CD14-positive monocyte (primary cell): ENCODE data around the gene ALDH1B1. TPM values are rescaled to one million over a fixed set of nuclear protein-coding genes. Genes with fewer than 3 reads are reported as not detected.

Source experiments
- DNase-seq, 3 donors: peaks; one replicate each; pipeline ENCODE4 v3.0.0-alpha.2; 2011 to 2022
- H2AFZ ChIP-seq: 2 replicates; pipeline ENCODE4 v1.6.0; 2012; ENCODE audit warnings: mild to moderate bottlenecking, low read depth, low read length, inconsistent platforms; ENCODE audit not compliant: insufficient read depth, poor library complexity, severe bottlenecking
- H3K27ac ChIP-seq, 2 donors: 1 replicate in 1 of 2; 2 replicates in 1 of 2; pipeline ENCODE4 v1.5.1; 2012 to 2013; ENCODE audit warnings: low read length in 2 of 2, control low read depth in 1 of 2, inconsistent platforms in 1 of 2, low read depth in 1 of 2, mild to moderate bottlenecking in 1 of 2
- H3K27me3 ChIP-seq, 2 donors: one replicate each; pipeline versions ENCODE4 v1.6.0 to v1.6.1; 2011 to 2013; ENCODE audit warnings: low read length in 2 of 2; ENCODE audit not compliant: control insufficient read depth in 2 of 2, insufficient read depth in 2 of 2
- H3K36me3 ChIP-seq, 2 donors: replicated peaks in 1 of 2; 1 replicate in 1 of 2; 2 replicates in 1 of 2; pipeline versions ENCODE4 v1.5.1 to v1.6.1; 2012 to 2013; ENCODE audit warnings: low read length in 2 of 2, control low read depth in 1 of 2, inconsistent platforms in 1 of 2, mild to moderate bottlenecking in 1 of 2; ENCODE audit not compliant: insufficient read depth in 2 of 2, control insufficient read depth in 1 of 2
- H3K4me1 ChIP-seq, 2 donors: 1 replicate in 1 of 2; 2 replicates in 1 of 2; pipeline versions ENCODE4 v1.5.1 to v1.6.1; 2012 to 2013; ENCODE audit warnings: low read length in 2 of 2, control low read depth in 1 of 2, inconsistent platforms in 1 of 2, mild to moderate bottlenecking in 1 of 2, moderate library complexity in 1 of 2; ENCODE audit not compliant: insufficient read depth in 2 of 2, control insufficient read depth in 1 of 2
- H3K4me2 ChIP-seq: replicated peaks from 2 replicates; pipeline ENCODE3; 2012; ENCODE audit warnings: low read length, moderate library complexity, mild to moderate bottlenecking; ENCODE audit not compliant: poor library complexity, severe bottlenecking; ENCODE audit errors: extremely low read depth
- H3K4me3 ChIP-seq, 3 experiments: fragments of 200-600 bp in 1 of 3; sonication (generic) in 1 of 3; replicated peaks in 1 of 3; 1 replicate in 2 of 3; 2 replicates in 1 of 3; pipeline ENCODE4 v1.5.1; 2011 to 2013; ENCODE audit warnings: low read length in 3 of 3, mild to moderate bottlenecking in 3 of 3, control low read depth in 2 of 3, low read depth in 2 of 3, inconsistent platforms in 1 of 3, moderate library complexity in 1 of 3
- H3K79me2 ChIP-seq: 2 replicates; pipeline ENCODE4 v1.6.0; 2012; ENCODE audit warnings: mild to moderate bottlenecking, control low read depth, inconsistent platforms, low read length, moderate library complexity; ENCODE audit not compliant: insufficient read depth
- H3K9ac ChIP-seq: 2 replicates; pipeline ENCODE4 v1.6.0; 2017; ENCODE audit warnings: low read length, mild to moderate bottlenecking; ENCODE audit not compliant: insufficient read depth, poor library complexity, severe bottlenecking
- H3K9me3 ChIP-seq, 2 donors: replicated peaks in 1 of 2; 1 replicate in 1 of 2; 2 replicates in 1 of 2; pipeline versions ENCODE4 v1.5.1 to v1.6.1; 2012 to 2013; ENCODE audit warnings: low read length in 2 of 2, control low read depth in 1 of 2; ENCODE audit not compliant: control insufficient read depth in 1 of 2, insufficient read depth in 1 of 2
- H4K20me1 ChIP-seq: 2 replicates; pipeline ENCODE4 v1.6.0; 2012; ENCODE audit warnings: mild to moderate bottlenecking, low read length, control low read depth, moderate library complexity; ENCODE audit not compliant: insufficient read depth
- H3K27ac Mint-ChIP-seq, 7 donors: one replicate each; pipeline ENCODE4 v1.8.0; 2020; ENCODE audit warnings: mild to moderate bottlenecking in 7 of 7, mixed read lengths in 7 of 7, moderate library complexity in 6 of 7, inconsistent platforms in 2 of 7
- H3K27me3 Mint-ChIP-seq, 3 donors: one replicate each; pipeline ENCODE4 v1.8.0; 2021 to 2022; ENCODE audit warnings: low read depth in 3 of 3, mild to moderate bottlenecking in 3 of 3, mixed read lengths in 3 of 3, moderate library complexity in 3 of 3, inconsistent platforms in 1 of 3
- H3K36me3 Mint-ChIP-seq, 2 donors: one replicate each; pipeline ENCODE4 v1.8.0; 2020; ENCODE audit warnings: mixed read lengths in 2 of 2, inconsistent platforms in 1 of 2, mild to moderate bottlenecking in 1 of 2
- H3K4me1 Mint-ChIP-seq: one replicate; pipeline ENCODE4 v1.8.0; 2020; ENCODE audit warnings: mild to moderate bottlenecking, mixed read lengths
- H3K4me3 Mint-ChIP-seq, 2 donors: one replicate each; pipeline ENCODE4 v1.8.0; 2020; ENCODE audit warnings: mild to moderate bottlenecking in 2 of 2, mixed read lengths in 2 of 2, moderate library complexity in 1 of 2
- H3K9me3 Mint-ChIP-seq, 7 donors: one replicate each; pipeline ENCODE4 v1.8.0; 2020 to 2022; ENCODE audit warnings: mixed read lengths in 7 of 7, mild to moderate bottlenecking in 6 of 7, moderate library complexity in 6 of 7, inconsistent platforms in 2 of 7
- CTCF ChIP-seq: fragments of 200-600 bp; IDR thresholded peaks from one replicate; pipeline ENCODE4 v1.8.0; 2022; ENCODE audit warnings: antibody characterized with exemption, mild to moderate bottlenecking
- WGBS: methylation state at CpG from one replicate; pipeline ENCODE4 v1.1.5; 2013; ENCODE audit warnings: missing lambda C conversion rate; ENCODE audit not compliant: insufficient coverage; 5-methylcytosine and 5-hydroxymethylcytosine counted together
- intact Hi-C, 2 donors: fragments of 100-400 bp; cut with micrococcal nuclease; formaldehyde crosslinking; loops; one replicate each; pipeline versions ENCODE4 v1.15.0 to v1.15.1; 2023
- polyA plus RNA-seq, 3 donors: library from polyadenylated mRNA; depleted of rRNA in 1 of 3; unstranded in 2 of 3; stranded (reverse) in 1 of 3; fragments of 300-500 nt in 2 of 3; fragments of >200 nt in 1 of 3; fragmentation: Illumina TruSeq in 2 of 3; gene quantifications; 1 replicate in 2 of 3; 2 replicates in 1 of 3; pipeline ENCODE4 v1.2.3, GENCODE V29; 2012 to 2021

The ALDH1B1 gene
- polyA plus RNA-seq, 3 donors: 1.00 to 4.5 (median 3.8) TPM

GRCh38 chr9:38439291-38439915 is 46.9 kb downstream of the ALDH1B1 start:
- no peak overlapping the region for H3K9ac ChIP-seq
- Mint-ChIP-seq H3K27me3 (peaks cover 1 to 6% (median 1%) of the 10 kb centered on the region in 3 donors), H3K4me1 (peaks cover 15% of the 10 kb centered on the region), H3K4me3 (no peak overlapping the region), H3K9me3 (peaks cover 0 to 3% (median 0%) of the 10 kb centered on the region in 7 donors), H3K36me3 (no peaks in the 10 kb centered on the region), H3K27ac (no peak overlapping the region)
- TF ChIP-seq CTCF: no peak
- no peaks in the 10 kb centered on the region for H3K36me3 ChIP-seq
- no peak overlapping the region for H3K4me3 ChIP-seq
- WGBS: 70% methylated on average over 2 of the region's 3 CpGs
- H3K27me3 ChIP-seq: no peaks in the 10 kb centered on the region
- peaks cover 0 to 3% of the 10 kb centered on the region in 2 donors for H3K4me1 ChIP-seq
- H3K27ac ChIP-seq: no peak overlapping the region
- H4K20me1 ChIP-seq: no peaks in the 10 kb centered on the region
- intact Hi-C loops: no loop called here
- H2AFZ ChIP-seq: no peak overlapping the region
- H3K4me2 ChIP-seq: no peak overlapping the region
- H3K9me3 ChIP-seq: no peaks in the 10 kb centered on the region
- no peak for DNase-seq
- H3K79me2 ChIP-seq: no peaks in the 10 kb centered on the region

- Histone ChIP-seq H3K79me2 (no peaks in the 10 kb centered on the region), H4K20me1 (no peaks in the 10 kb centered on the region), H3K4me1 (peaks cover 0 to 3% of the 10 kb centered on the region in 2 donors), H2AFZ (no peak overlapping the region), H3K9me3 (no peaks in the 10 kb centered on the region), H3K36me3 (no peaks in the 10 kb centered on the region), H3K4me2 (no peak overlapping the region), H3K27me3 (no peaks in the 10 kb centered on the region), H3K27ac (no peak overlapping the region), H3K9ac (no peak overlapping the region), H3K4me3 (no peak overlapping the region)
- no peaks in the 10 kb centered on the region for H3K36me3 Mint-ChIP-seq
- intact Hi-C loops: no loop called here
- H3K9me3 Mint-ChIP-seq: peaks cover 0 to 3% (median 0%) of the 10 kb centered on the region in 7 donors
- DNase-seq: no peak
- H3K27me3 Mint-ChIP-seq: peaks cover 1 to 6% (median 1%) of the 10 kb centered on the region in 3 donors
- no peak overlapping the region for H3K27ac Mint-ChIP-seq
- no CpG with 5 or more reads among the region's 1 CpG for WGBS
- no peak for TF ChIP-seq CTCF
- peaks cover 15% of the 10 kb centered on the region for H3K4me1 Mint-ChIP-seq
- no peak overlapping the region for H3K4me3 Mint-ChIP-seq
These were observed 47.4 kb downstream of the ALDH1B1 start for GRCh38 chr9:38439916-38440301.
